GM21619 (cell line): ENCODE measurements around the gene ALDH6A1.
A peak's percentile ranks its signal among the peaks of the same experiment; 100 is the strongest.
"Not testable (repeated sequence)": the region's sequence is repeated elsewhere in the genome, so short reads cannot be mapped to it uniquely, and the experiment has no call there.

ENCODE experiments used
- ATAC-seq: cut with Tn5 transposase; IDR thresholded peaks from one replicate; pipeline ENCODE4 v1.9.1; 2021; ENCODE audit not compliant: unreplicated experiment

The ALDH6A1 gene

DNA sequence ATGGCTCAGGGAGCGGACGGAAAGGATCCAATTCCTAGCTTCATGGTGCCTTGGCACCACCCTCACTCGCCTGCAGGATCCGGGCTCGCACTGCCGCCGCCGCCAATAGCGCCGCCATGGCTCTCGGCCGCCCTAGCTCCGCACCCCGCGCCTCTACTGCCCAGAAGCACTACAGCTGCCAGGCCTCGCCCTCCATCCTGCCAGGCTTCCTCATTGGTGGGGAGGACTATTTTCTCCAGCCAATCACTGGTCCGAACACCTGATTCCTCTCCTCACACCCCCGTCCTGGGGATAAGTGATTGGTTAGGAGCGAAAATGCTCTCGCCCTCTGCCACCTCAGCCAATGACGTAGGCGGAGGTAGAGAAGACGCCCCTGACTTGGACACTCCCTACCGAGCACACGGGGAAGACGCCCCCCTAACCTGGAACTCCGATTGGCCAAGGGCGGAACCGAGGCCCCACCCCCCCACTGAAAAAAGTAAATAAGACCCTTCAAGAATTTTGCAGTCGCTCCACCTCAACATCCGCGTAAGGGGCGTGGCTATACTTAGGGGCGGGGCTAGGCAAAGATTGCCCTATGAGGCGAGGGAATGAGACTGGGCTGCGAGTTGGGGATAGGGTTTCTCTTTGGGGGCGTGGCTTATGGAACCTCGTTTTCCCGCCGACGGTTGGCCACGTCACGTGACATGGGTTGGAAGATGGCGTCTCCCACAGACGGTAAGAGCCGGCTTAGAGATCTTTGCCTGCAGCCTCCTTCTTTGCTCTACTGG, at the start of gene ALDH6A1, which contains the start of gene LIN52:
TSS of gene ALDH6A1 (minus strand) at position 177 of the 770 bp plus-strand sequence. CDS start at position 118, 59 bp downstream.
TSS of gene LIN52 (plus strand) at position 680 of the 770 bp plus-strand sequence. CDS start at position 699, 19 bp downstream.
- peak; percentile 92 for ATAC-seq

DNA sequence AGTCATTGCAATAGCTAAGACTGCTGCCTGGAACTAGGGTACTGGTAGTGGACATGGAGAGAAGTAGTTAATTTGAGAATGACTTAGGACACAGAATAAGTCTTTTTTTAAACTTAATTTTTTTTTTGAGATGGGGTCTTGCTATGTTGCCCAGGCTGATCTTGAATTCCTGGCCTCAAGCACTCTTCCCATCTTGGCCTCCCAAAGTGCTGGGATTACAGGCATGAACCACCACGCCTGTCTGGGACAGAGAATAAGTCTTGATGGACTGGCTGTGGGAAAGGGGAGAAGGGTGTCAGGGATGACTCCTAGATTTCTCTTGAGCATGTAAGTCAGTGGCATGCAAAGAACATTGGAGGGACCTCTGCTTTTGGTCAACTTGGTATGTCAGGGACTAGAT, 43.4 kb upstream of the ALDH6A1 start:
- ATAC-seq: no peak

DNA sequence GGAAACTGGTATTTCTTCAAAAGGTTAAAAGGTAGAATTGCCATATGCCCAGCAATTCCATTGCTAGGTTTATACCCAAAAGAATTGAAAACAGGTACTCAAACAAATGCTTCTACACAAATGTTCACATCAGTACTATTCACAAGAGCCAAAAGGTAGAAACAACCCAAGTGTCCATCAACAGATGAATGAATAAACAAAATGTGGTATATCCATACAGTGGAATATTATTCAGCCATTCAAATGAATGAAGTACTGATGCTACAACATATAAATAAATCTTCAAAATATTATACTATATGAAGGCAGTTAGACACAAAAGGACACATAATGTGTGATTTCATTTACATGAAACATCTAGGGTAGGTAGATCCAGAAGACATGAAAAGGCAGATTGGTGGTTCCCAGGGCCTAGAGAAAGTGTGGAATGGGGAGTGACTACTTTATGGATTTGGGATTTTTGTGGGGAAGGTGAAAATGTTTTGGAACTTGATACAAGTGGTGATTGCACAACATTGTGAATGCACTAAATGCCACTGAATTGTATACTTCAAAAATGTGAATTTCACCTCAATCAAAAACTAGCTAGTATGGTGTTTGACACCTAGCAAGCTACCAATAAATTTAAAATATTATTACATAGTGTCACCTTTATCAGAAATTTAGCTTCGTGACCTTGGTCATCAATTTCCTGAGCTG, 42.2 kb upstream of the ALDH6A1 start:
- ATAC-seq: no peak

DNA sequence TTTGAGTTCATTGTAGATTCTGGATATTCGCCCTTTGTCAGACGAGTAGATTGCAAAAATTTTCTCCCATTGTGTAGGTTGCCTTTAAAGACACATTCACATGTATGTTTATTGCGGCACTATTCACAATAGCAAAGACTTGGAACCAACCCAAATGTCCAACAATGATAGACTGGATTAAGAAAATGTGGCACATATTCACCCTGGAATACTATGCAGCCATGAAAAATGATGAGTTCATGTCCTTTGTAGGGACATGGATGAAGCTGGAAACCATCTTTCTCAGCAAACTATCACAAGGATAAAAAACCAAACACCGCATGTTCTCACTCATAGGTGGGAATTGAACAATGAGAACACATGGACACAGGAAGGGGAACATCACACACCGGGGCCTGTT, 41.2 kb upstream of the ALDH6A1 start:
- ATAC-seq: not testable (repeated sequence)

DNA sequence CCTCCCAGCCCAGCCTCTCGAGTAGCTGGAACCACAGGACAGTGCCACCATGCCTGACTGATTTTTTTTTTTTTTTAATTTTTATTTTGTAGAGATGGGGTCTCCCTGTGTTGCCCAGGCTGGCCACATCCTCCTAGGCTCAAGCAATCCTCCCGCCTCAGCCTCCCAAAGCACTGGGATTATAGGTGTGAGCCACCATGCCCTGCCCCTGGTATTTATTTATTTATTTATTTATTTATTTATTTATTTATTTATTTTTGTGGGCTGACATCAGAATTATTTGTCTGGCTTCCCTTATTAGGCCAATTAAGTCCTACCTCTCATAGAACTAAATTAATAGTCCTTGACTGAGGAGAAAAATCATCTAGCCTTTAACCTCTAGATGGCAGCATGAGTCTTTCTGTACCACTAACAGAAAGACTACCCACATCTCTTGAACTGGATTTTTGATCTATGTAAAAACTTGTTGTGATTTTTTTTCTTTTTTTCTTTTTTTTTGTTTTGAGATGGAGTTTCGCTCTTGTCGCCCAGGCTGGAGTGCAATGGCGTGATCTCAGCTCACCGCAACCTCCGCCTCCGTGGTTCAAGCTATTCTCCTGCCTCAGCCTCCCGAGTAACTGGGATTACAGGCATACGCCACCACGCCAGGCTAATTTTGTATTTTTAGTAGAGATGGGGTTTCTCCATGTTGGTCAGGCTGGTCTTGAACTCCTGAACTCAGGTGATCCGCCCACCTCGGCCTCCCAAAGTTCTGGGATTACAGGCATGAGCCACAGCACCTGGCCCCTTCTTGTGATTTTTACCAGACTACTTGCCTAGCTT, 27.4 kb upstream of the ALDH6A1 start:
- not testable (repeated sequence) for ATAC-seq

DNA sequence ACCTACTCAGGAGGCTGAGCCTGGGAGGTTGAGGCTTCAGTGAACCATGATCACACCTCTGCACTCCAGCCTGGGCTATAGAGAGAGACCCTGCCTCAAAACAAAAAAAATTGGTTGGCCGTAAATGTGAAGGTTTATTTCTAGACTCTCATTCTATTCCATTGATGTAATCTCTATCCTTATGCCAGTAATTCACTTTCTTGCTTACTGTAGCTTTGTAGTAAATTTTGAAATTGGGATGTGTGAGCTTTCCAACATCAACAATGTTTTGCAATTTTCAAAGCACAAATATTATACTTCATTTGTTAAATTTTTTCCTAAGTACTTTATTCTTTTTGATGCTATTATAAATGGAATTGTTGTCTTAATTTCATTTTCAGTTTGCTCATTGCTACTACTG, 25.1 kb upstream of the ALDH6A1 start:
- ATAC-seq: no peak

DNA sequence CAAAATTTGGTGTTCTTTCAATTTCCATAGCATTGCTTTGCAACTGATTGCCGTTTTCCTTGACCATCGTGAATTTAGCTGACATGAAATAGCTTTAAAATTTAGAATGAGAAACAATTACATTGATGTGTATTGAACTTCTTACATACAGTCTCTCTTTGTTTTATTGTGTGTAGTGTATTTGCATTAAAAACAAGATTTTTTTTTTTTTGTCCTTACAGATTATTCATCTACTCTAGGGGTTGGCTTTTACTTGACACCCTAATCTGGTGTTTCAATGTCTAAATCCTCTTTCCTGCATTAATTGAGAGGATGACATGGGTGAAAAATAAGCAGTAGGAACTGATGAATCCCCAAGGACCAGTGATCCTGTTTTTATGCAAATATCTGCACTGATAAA, 21.1 kb upstream of the ALDH6A1 start:
- no peak for ATAC-seq

DNA sequence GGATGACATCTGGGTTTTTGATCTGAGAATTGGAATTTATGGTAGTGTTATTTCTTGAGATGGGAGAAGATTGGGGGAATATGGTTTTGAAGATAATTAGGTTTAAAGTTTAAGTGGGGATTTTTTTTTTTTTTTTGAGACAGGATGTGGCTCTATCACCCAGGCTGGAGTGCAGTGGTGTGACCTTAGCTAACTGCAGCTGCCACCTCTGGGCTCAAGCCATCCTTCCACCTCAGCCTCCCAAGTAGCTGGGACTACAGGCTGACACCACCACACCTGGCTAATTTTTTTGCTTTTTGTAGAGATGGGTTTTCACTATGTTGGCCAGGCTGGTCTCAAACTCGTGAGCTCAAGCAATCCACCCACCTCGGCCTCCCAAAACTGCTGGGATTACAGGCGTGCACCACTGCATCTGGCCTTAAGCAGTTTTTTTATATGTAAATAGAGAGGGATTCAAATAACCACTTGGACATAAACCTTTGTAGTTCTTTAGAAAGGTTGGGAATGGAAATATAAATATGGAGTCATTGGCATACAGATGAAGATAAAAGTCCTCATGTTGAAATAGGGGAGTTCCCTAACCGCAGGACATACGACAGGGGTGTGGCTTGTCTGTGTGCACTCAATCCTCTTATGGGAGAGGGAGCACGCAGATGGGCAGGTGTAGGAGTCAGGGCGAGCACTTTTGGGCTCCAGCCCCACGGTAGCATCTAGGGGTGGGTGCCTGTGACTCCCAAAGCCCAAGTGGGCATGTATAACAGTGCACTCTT, 5.2 kb upstream of the ALDH6A1 start:
- ATAC-seq: no peak

DNA sequence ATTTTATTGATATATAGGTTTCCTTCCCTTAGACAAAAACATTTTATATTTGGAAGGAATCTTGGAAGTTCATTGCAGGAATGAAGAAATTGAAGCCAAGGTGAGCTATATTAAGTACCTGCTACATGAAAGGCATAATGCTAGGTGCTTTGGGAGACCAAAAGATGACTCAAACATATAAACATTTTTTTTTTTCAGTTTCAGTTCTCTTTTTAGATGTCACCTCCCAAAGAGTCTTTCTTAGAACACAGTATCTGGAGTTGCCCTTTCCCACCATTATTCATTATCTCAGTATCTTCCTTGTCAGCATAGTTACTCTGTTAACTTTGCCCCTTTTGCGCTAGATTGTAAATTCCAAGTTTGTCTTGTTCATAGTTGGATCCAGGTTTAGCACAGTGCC, 1.6 kb upstream of the ALDH6A1 start:
- ATAC-seq: no peak

DNA sequence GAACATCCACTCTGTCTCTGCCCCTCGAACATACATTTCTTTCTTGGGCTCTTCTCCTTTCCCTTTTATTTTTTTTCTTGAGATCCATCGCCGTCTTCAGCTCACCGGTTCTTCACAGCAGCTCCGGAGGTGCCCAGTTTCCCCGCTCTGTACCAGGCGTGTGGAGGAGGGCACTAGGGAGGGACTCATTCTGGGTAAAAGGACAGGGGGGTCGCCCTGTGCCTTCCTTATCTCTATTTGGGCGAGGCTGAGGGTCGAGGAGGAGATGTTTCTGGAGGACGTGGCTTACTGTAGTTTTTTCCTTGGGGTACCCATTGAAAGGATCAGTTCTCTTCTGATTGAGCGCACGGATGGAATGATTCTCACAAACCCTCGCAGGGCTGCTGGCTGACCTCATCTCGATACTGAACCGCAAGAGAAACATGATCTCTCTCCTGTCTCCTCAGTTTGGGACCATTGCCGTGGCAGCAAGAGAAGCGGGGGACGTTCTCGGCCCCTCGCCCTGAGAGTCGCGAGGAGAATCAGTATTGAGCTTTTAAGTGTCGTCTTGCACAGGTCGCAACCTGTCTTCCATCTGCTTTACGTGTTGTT, 889 bp upstream of the ALDH6A1 start:
- peak; percentile 3 for ATAC-seq

DNA sequence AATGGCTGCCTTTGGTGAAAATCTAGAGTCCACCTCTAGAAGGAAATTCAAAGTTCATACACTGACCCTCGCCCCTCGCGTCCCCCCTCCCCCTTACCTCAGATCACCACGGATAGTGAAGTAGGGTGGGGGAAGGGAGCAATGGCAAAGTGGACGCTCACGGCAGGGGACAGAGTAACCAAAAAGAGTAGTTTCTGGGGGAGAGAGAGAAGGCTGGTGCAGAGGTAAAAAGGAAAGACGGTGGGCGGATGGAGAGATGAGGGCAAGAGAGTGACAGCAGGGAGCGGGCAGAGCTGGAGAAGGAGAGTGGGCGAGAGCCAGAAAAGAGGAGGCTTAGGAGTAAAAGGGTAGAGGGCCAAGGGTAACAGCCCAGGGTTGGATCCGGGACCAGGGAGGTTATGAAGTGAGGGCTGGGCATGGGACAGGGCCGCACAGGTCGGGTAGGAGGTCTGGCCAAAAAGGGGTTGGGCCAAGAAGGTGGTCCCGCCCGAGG, 423 bp downstream of the ALDH6A1 start:
- ATAC-seq: peak; percentile 15

DNA sequence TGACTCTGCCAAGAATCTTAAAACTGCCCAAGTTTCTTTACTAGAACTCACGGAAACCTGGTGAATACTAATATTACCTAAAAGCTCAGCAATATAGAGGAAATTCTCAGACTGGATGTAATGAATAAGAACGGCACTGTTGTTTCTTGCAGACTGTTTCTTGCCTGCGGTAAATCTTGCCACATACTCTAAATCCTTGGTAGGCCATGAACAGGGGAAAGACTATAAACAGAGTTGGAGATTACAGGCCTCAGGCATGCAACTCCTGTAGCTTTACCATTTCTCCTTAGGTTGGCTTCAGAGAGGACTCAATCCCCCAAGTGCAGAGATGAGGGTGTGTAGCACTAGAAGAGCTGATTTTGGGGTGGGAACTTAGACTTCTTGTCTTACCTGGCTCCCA, 1.1 kb downstream of the ALDH6A1 start:
- ATAC-seq: no peak

DNA sequence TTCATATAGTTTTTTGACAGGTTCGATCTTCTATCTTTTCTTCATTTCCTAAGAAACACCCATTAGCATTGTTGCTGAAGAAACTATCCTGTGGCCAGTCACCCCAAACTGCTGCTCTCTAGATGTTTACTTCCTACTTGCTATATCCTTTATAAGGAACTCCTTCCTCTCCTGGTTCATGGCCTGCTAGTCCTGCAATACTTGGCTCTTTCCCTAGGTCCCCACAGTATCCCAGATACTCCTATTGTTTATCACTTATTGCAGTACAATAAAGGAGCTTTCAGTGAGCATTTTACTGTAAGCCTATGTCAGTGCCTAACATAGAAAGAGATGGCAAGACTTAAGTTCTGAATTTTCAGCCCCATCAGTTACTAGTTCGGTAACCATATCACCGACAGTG, 2.8 kb downstream of the ALDH6A1 start:
- ATAC-seq: no peak

DNA sequence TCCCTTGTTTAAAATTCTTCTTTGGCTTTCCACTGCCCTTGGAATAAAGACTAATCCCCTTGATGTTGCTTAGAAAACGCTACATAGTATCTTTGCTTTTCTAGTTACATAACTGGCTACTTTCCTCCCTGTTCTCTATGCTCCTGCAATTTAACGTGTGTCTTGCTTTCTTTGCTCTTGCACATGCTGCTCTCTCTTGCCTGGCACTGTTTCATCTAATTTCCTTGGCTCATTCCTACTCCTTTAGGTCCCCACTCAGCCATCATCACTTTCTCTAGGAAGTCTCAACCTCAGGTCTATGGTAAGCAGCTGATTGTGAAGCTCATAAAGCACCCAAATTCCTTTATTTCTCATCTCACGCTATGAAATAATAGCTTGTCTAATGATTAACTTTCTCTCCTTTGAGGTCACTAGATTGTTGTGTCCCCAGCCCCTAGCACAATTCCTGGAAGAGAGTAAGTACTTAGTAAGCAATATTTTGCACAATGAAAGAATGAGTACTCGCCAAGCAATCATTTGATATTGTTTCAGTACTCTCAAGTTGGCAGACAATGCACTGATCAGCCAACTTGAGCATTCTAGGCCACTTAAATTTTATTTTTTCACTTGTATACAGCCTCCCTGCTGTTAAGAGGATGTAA, 3.3 kb downstream of the ALDH6A1 start:
- no peak for ATAC-seq

DNA sequence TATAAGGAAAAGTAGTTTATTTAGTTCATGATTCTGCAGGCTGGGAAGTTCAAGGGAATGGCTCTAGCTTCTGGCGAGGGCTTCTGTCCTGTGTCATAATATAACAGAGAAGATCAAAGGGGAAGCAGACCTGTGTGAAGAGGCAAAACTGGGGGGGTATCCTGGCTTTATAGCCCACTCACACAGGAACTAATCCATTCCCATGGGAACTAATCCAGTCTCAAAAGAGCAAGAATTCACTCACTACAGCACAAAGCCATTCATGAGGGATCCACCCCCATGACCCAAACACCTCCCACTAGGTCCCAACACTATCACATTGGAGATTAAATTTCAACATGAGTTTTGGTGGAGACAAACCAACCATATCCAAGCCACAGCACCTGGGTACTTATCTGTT, 6.9 kb downstream of the ALDH6A1 start:
- no peak for ATAC-seq

DNA sequence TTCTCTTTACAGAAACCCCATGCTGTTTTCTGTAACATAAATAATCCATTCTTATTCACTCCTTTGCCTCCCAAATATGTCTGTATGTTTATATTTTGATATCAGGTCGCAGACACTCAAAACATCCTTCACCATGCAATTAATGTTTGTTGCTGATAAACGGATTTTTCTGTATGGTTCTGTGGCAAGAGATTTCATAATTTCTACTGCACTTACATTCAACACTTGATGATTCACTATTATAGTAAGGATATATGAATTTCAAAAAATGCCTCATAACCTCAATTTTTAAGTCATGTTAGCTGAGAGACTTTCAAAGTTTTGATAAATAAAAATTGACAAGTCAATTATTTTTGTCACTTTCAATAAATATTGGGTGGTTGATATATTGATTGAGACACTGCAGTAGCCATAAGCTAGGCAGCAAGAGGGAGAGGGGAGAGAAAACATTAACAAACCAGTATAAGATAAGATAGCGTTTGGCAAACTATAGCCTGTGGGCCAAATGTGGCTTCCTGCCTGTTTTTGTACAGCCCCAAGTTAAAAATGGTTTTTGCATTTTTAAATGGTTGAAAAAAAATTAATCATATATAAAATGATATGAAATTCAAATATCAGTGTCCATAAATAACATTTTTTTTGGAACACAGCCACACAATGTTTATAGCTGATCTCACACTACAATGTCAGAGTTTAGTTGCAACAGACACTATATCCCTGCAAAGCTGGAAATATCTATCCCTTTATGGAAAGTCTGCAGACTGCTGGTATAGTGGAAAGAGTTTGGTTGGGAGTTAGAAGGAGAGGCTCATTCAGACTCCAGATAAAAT, 18.3 kb downstream of the ALDH6A1 start:
- ATAC-seq: no peak

DNA sequence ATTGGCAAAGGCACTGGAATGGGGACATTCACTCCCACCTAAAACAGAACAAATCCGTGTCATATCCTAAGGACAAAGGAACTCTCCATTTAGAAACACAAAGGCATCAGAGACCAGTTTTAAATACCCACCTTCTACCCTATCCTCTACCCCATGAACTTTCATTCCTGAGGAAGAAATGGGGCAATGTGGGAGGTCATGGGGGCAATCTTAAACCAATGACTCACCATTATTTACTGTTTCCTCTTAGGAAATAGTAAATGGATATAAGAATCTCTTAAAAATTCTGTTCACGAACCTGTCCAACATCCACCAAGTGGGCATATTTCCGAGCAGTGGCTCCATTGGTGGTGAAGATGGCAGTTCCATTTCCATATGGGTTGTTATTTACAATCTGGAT, 19.4 kb downstream of the ALDH6A1 start:
- no peak for ATAC-seq

DNA sequence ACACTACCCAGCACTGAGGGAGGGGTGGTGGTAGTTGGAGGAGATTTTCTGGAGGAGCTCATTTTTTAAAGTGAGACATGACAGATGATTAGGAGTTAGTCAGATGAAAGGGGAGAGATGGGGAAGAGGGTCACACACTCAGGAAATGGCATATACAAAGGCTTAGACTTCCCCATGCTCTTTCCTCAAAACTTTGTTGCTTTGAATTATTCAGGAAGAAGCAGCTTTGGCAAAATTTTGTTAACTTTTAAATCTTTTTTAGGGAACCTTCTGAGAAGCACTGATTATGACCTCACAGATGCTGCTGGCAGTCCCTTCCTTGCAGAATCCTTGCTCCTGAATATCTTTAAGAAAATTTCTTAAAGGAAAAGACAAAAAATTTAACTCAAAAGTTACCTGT, 19.8 kb downstream of the ALDH6A1 start:
- ATAC-seq: no peak

DNA sequence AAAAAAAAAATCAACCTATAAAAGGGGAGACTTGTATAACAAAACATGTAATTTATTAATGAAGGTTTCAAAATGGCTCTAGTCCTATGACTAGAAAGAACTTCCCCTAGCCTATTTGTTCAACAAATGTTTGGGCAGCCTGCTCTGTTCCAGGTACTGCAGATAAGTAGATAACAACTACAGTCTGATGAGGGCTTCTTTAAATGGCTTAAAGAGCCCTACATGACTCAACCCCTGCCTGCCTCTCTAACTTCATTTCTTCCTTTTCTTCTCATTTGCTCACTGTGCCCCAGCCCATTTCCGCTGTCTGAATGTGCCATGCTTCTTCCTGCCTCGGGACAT, 21.5 kb downstream of the ALDH6A1 start:
- ATAC-seq: no peak
